Measurements from ENCODE around the gene HOXC12.

The HOXC12 gene, protein sequence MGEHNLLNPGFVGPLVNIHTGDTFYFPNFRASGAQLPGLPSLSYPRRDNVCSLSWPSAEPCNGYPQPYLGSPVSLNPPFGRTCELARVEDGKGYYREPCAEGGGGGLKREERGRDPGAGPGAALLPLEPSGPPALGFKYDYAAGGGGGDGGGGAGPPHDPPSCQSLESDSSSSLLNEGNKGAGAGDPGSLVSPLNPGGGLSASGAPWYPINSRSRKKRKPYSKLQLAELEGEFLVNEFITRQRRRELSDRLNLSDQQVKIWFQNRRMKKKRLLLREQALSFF

DNA sequence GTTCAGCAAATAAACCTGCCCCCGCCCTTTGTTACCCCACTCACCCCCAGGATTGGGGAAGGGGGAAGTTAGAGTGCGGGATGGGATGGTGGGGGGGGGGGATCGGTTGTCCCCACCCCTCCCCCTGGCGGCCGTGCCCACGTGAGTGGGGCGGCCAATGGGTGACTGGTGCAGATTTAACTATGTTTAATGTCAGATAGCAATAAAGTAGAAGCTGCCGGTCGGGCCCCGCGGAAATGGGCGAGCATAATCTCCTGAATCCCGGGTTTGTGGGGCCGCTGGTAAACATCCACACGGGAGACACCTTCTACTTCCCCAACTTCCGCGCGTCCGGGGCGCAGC, at the start of gene HOXC12:
HOXC12 (plus strand) TSS at position 210 of the 342 bp plus-strand sequence; CDS start at position 237, 27 bp downstream.
- ATAC-seq (ENCODE audit: insufficient read depth, low read depth): no peak
- no peak for DNase-seq
- H3K4me2 ChIP-seq (ENCODE audit: insufficient read depth, low read length): no peak within 1 kb of the TSS
- H3K36me3 ChIP-seq (ENCODE audit: insufficient read depth, low read length): no peaks in the 10 kb centered on the region
- H3K27me3 ChIP-seq (ENCODE audit: insufficient read depth, low read length, poor library complexity): peaks cover 68% of the 10 kb centered on the region
- TF ChIP-seq, protein P1, sequence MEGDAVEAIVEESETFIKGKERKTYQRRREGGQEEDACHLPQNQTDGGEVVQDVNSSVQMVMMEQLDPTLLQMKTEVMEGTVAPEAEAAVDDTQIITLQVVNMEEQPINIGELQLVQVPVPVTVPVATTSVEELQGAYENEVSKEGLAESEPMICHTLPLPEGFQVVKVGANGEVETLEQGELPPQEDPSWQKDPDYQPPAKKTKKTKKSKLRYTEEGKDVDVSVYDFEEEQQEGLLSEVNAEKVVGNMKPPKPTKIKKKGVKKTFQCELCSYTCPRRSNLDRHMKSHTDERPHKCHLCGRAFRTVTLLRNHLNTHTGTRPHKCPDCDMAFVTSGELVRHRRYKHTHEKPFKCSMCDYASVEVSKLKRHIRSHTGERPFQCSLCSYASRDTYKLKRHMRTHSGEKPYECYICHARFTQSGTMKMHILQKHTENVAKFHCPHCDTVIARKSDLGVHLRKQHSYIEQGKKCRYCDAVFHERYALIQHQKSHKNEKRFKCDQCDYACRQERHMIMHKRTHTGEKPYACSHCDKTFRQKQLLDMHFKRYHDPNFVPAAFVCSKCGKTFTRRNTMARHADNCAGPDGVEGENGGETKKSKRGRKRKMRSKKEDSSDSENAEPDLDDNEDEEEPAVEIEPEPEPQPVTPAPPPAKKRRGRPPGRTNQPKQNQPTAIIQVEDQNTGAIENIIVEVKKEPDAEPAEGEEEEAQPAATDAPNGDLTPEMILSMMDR (IDR thresholded peaks at IDR 0.05; ENCODE audit: borderline replicate concordance, extremely low read depth, low read length, poor library complexity, severe bottlenecking): no peak
- no peak for TF ChIP-seq EZH2 (IDR thresholded peaks at IDR 0.05; ENCODE audit: borderline replicate concordance, low read depth, low read length, severe bottlenecking)
- H3K27ac ChIP-seq (ENCODE audit: low read length): no peak within 1 kb of the TSS
- H3K9ac ChIP-seq (ENCODE audit: low read depth, low read length): no peak within 1 kb of the TSS
- no peak within 1 kb of the TSS for H2AFZ ChIP-seq (ENCODE audit: low read depth, low read length)
- H3K79me2 ChIP-seq (ENCODE audit: insufficient read depth, low read length): no peaks in the 10 kb centered on the region
- no peaks in the 10 kb centered on the region for H3K9me3 ChIP-seq (ENCODE audit: insufficient read depth, low read length, severe bottlenecking)
- no peak within 1 kb of the TSS for H3K4me3 ChIP-seq (ENCODE audit: low read depth in 1 of 2, low read length in 2 of 2)
- H4K20me1 ChIP-seq (ENCODE audit: insufficient read depth, low read length): no peaks in the 10 kb centered on the region
- H3K4me1 ChIP-seq (ENCODE audit: insufficient read depth, low read length): no peaks in the 10 kb centered on the region

DNA sequence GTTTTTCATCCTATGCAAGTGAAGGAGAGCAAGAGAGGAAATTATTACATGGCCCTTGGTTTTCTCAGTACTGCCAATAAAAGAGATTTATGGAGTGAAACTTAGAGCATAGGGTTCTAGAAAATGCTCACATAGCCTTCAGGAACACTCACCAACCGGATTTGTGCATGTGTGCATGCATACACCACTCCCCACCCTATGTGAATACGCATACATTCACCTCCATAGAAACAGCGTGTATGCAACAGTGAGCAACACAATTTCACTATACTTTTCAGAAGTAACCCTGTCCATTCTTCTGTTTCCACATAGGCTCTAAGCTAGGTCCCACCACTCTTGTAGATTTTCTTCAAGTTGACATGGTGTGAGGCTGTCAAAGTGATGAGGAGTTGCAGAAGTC, 47.6 kb upstream of the HOXC12 start:
- peaks cover 25% of the 10 kb centered on the region for H3K27me3 ChIP-seq (ENCODE audit: insufficient read depth, low read length, poor library complexity)
- TF ChIP-seq EZH2 (IDR thresholded peaks at IDR 0.05; ENCODE audit: borderline replicate concordance, low read depth, low read length, severe bottlenecking): no peak
- H3K36me3 ChIP-seq (ENCODE audit: insufficient read depth, low read length): no peaks in the 10 kb centered on the region
- H2AFZ ChIP-seq (ENCODE audit: low read depth, low read length): no peak overlapping the region
- H3K4me3 ChIP-seq (ENCODE audit: low read depth in 1 of 2, low read length in 2 of 2): no peak overlapping the region
- H3K4me2 ChIP-seq (ENCODE audit: insufficient read depth, low read length): no peak overlapping the region
- ATAC-seq (ENCODE audit: insufficient read depth, low read depth) (no peak), DNase-seq (no peak)
- H4K20me1 ChIP-seq (ENCODE audit: insufficient read depth, low read length): no peaks in the 10 kb centered on the region
- H3K4me1 ChIP-seq (ENCODE audit: insufficient read depth, low read length): no peaks in the 10 kb centered on the region
- no peaks in the 10 kb centered on the region for H3K79me2 ChIP-seq (ENCODE audit: insufficient read depth, low read length)
- H3K27ac ChIP-seq (ENCODE audit: low read length): no peak overlapping the region
- no peaks in the 10 kb centered on the region for H3K9me3 ChIP-seq (ENCODE audit: insufficient read depth, low read length, severe bottlenecking)
- no peak overlapping the region for H3K9ac ChIP-seq (ENCODE audit: low read depth, low read length)

DNA sequence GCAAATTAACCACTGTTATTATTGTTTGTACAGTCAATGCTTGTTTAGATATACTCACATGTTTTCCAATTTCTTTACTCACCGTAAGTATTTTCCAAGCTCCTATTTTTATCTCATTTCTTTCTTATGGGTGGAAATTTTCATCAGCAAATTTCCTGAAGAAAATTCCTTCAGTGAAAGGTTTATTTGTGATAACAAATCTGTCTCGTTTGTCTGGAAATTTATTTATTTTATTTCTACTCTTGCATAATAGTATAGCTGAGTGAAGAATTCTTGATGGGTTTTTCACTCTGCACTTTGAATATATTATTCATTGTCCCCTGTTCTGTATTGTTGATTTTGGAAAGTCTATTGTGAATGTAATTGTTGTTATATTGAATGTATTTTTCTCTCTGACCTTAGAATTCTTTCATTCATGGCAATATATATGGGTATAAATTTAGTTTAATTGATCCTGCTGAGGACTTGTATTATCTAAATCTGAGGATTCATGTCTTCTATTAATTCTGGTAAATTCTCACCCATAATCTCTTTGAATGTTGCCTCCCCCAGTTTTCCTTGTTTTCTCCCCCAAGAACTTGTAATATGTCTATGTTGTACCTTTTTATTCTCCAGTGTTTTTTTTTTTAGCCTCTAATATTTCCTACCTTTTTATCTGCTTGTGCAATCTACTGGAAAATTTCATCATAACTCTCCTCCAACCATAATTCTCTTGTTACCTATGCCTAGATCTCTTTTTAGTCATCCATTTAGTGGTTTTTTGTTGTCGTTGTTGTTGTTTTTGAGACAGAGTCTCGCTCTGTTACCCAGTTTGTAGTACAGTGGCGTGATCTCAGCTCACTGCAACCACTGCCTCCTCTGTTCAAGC, 37.7 kb upstream of the HOXC12 start:
- DNase-seq: no peak
- H3K4me2 ChIP-seq (ENCODE audit: insufficient read depth, low read length): no peak overlapping the region
- H3K9me3 ChIP-seq (ENCODE audit: insufficient read depth, low read length, severe bottlenecking): no peaks in the 10 kb centered on the region
- H3K4me3 ChIP-seq (ENCODE audit: low read depth in 1 of 2, low read length in 2 of 2): no peak overlapping the region
- H3K4me1 ChIP-seq (ENCODE audit: insufficient read depth, low read length): no peaks in the 10 kb centered on the region
- H4K20me1 ChIP-seq (ENCODE audit: insufficient read depth, low read length): no peaks in the 10 kb centered on the region
- H3K36me3 ChIP-seq (ENCODE audit: insufficient read depth, low read length): no peaks in the 10 kb centered on the region
- peaks cover 33% of the 10 kb centered on the region for H3K27me3 ChIP-seq (ENCODE audit: insufficient read depth, low read length, poor library complexity)
- no peak for ATAC-seq (ENCODE audit: insufficient read depth, low read depth)
- no peak overlapping the region for H2AFZ ChIP-seq (ENCODE audit: low read depth, low read length)
- H3K79me2 ChIP-seq (ENCODE audit: insufficient read depth, low read length): no peaks in the 10 kb centered on the region
- no peak overlapping the region for H3K9ac ChIP-seq (ENCODE audit: low read depth, low read length)
- no peak overlapping the region for H3K27ac ChIP-seq (ENCODE audit: low read length)
- TF ChIP-seq, protein P1 (IDR thresholded peaks at IDR 0.05; ENCODE audit: borderline replicate concordance, extremely low read depth, low read length, poor library complexity, severe bottlenecking): no peak
- no peak for TF ChIP-seq EZH2 (IDR thresholded peaks at IDR 0.05; ENCODE audit: borderline replicate concordance, low read depth, low read length, severe bottlenecking)
